Measurements from ENCODE around the gene NEDD4L.

The NEDD4L gene

DNA sequence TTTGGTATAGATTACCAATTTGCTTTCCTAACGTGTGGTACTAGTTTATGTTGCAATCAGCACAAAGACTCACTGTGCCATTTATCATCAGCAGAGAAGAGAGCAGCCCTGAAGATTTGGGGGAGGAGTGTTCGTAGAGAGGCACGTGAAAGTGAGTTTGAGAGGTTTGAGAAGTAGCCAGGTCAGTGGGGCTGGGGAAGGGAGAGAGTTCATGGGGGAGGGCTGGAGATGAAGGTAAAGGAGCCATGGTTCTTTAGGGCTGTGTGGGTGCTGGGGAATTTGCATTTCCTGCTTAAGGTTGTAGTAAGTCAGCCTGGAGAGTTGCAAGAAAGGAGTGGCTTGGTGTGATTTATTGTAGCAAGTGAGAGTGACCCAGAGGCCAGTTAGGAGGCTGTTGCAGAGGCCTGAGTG is 172.1 kb downstream of the NEDD4L start:
- DNase-seq = peak; percentile 81

DNA sequence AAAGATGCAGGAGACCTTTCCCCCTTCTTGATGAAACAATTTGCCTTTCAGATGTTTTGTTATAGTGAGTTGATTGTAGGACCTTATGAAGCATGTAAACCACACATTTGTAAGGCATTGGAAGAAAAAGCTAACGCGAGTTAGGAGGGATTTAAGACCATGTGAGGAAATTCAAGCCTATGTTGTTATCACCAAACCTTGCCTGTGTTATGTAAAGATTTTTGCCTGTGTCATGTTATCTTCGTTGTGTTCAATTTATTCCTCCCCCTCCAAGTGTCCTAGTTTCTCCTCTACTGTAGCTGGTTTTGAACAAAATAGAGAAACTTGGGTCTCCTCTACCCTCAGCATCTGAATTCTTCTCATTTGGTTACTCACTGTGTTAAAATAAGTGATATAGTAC is 173.0 kb downstream of the NEDD4L start:
- DNase-seq = no peak

DNA sequence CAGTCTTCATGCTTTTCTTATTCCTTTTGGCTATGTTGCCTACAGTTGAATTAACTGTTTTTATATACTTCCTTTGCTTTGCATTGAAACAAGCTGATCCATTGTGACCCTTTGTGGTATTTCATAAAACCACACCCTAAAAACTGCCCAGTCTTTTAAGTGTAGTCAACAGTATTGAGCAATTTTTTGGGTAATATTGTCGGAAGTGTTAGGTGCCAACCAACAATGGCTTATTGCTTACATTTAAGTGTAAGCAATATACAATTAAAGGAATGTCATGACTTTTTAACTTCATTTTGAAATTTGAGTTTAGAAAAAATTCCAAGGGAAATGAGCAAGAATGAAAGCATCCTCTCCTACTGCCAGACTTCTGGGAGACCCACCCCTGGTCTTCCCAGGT is 174.1 kb downstream of the NEDD4L start:
- no peak for DNase-seq

DNA sequence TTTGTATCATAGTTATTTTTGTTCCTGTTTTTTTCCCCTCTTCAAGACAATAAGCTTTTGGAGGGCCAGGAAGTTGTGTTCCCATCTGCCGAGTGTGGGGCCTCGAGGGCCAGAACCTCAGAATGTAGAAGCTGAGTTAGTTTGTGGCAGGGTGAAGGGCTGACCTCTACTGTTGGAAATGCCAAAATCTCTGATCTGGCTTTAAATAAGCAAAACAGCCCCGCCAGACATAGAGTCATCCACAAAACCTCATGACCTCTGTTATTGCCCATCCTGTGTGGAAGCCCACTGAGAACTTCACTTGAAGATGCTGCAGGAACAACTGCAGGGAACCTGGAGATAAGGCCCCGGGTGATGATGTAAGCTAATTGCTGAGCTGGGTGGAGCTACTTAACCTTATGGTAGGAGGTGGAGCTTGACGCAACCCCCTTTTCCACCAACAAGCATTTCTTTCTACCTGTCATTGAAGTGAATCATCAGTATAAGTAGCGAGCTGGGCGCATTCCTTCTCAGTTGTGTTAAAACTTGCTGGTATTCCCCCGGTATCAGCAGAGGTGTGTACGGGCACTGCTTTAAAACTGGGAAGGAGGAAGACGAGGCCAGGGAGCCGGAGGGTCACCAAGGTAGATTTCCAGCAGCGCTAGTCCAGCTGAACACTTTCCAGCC is 177.2 kb downstream of the NEDD4L start:
- peak; percentile 96 for DNase-seq

DNA sequence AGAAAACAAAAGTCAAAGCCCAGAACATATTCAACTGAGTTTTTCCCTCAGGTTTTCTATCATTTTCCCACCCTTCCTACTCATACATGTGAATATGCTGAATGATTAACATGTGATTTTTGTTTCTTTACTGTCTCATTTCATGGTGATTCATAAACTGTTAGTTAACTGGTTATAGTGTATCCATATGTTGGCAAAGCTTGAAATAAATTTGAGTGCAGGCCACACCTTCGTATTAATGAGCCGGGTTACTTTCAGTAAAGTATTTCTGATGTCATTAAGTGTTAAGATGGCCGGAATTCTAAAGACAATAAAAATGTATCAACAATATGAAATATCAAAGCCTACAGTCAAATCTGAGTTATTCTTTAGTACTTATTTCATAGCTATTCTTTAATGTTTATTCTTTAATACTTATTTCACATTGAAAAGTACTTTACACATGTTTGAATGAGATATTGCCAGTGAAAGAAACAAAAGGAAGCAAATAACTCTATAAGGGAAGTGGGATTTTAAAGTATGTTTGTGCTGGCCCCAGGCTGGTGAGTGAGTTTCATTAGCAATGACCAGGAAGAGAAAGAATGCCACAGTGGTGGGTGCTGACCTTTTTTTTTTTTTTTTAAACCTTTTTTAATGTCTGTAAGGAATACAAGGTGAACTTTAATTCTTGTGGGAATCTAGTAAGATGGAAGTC is 178.6 kb downstream of the NEDD4L start:
- peak; percentile 36 for DNase-seq

DNA sequence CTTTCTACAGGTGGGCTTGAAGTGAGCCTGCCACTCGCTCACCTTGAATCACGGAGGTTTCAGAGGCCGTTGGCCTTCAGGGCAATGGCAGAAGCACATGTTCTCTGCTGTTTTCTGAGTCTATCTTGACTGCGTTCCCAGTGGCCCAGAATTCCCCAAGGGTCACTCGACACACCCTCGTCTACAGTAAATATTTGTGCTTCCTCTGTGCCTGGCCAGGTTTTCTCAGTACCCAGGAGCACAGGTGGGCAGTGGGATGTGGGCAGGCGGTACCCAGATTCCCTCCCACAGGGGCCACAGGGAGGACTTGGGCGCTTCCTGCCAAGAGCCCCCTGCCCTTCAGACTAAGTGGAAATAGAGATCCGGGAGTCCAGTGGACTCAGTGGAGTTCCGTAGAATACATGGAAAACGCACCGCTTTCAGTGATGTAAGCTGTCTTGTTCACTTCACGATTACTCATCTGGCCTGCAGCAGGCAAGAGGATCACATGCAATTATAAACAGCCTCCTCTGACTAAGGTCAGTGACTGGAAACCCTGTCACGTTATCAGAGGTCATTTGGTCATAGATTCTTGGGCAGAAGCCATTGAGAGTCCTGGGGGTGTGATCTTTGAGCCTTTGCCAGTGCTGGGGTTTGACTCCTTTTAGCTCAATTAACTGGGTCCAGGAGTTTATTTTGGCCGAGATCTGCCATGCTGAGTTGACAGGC is 179.8 kb downstream of the NEDD4L start:
- peak; percentile 91 for DNase-seq

DNA sequence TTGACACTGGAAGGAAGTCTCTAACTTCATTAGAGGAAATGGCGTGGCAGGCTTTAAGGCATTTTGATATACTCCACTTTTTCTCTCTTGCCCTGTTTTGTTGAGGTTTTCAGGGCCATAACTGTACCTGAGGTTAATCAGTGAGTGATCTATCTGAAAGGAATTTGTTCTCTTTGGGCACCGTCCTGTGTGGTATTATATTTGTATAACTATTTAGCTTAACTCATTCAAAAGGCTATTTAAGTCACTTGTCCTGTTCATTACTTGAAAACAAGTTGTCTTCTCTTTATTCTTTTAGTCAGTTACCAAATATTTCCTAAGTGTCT is 180.4 kb downstream of the NEDD4L start:
- DNase-seq = no peak

DNA sequence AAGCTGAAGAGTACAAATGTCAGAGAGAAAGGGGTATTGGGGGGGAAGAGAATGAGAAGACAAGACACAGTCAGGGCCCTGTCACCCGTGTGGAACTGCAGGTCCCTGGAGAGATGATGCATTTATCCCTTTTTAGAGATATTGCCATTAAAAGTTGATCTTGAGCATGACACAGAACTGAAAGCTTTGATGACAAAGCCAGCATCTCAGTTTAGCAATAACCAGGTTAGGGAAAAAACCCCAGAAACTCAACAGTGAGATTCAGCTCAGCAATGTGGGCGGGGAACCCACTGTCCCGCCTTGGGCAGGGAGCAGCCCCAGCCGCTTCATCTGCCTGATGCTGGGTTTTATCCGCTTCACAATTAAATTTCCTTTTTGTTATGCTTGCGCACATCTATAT is 181.1 kb downstream of the NEDD4L start:
- DNase-seq = peak; percentile 38

DNA sequence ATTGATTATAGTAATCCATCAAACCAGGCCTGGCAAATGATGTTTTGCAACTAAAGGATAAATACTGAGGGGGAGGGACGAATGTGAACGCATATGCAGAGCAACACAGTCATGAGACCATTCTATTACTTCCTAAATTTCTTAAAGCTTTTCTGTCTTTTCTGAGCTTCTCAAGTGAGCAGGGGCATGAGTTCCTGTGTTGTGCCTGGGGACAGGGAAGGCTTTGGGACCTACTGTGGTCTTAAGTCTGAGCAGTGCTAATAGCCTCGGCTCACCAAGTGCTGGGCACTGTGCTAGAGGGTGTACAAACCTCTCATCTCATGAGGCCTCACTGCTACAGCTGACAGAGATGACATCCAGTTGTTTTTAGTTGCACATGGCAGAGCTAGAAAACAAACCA is 182.4 kb downstream of the NEDD4L start:
- peak; percentile 45 for DNase-seq

DNA sequence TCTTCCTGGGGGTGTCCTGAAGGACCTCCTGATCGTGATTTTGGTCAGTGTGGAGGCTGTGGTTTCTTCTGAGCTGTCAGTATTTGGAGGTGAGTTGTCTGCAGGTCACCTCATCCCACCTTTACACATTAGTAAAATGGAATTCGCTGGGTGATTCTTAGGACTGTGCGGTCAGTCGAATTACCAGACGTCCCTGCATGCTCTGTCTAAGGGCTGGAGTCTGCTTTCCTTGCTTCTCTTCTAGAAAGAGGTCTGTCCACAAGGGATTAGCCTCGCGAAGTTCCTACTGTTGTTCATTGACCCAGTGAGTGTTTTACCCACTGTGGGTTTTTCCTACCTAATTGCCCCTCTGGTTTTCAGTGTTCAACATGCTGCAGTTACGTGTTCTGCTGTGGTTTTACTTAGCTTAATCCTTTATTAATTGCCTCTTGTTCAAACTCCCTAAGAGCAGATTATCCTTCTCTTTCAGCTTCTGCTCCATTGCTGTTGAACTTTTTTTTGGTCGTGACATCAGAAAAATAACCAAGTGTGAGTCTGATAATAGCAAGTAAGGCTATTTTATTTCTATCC is 183.4 kb downstream of the NEDD4L start:
- peak; percentile 50 for DNase-seq

DNA sequence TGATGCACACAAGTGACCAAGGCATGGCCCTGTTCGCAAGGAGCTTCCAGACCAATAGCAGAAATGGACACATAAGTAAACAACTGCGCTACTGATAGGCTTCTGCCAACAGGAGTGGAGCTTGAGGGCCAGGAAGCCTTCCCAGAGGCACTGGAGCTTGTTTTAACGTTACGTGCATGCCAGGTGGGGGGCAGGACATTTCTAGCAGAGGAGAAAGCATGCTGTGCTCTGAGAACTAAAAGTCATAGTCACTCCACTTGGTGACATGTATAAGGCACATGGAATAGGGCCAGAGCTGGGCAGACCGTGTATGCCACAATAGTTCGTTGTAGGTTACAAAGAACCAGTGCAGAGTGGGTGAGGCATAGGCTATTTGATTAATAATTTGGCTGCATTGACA is 184.2 kb downstream of the NEDD4L start:
- DNase-seq = peak; percentile 48

DNA sequence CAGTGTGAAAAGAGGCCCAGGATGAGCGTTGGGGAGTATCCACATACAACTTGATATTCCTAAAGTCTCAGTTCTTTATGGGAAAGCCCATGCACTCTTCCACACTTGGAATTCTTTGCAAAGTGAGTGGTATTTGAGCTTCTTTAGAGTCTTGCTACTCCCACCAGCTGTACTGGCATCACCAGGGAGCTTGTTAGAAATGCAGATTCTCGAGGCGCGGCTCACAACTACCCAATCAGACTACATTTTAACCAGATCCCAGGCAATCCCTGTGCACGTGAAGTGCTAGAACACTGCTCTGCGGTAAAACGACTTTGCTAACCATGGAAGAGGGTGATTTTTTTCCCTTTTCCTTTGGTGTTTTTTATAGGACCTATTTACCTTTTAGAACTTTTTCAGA is 184.7 kb downstream of the NEDD4L start:
- DNase-seq = peak; percentile 50

DNA sequence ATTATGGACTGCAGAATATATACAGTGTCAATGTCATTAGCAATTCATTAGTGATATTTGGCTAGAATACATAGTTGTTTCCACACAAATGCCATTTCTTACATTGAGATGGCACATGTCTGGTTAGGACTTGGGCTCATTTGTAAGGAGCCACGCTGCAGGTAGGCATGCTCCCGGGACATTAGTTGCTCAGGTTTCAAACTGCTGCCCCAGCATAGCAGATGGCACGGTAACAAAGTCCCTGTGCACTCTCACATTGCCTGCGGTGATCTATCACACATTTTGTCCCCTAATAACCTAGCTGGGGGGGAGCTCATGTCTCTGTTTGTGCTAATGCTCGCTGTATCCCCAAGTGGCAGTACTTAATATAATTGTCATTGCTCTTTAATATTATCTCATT is 185.1 kb downstream of the NEDD4L start:
- peak; percentile 34 for DNase-seq

DNA sequence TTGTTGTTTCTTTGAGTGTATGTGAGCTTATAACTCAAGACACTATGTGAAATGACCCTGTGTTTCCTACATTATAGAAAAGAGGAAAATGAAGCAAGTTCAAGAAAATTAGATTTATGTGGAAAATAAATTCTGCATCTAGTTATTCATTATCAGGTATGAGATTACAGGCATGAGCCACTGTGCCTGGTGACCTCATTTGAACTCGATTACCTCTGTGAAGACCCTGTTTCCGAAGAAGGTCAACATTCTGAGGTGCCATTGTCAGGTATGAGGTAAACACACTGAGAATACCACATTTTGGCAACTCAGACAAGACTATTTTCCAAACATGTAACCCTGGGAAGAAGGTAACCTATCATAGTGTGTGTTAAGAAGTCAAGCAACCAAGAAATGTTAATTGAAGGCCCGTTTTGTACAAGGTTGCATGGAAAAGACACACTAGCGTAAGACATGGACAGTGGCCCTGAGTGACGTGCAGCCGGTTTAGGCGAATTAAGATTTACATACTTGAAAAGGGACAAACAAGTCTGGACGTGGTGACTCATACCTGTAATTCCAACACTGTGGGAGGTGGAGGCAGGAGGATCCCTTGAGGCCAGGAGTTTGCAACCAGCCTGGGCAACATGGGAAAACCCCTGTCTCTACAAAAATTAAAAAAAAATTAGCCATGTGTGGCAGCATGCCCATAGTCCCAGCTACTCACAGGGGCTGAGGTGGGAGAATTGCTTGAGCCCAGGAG is 186.6 kb downstream of the NEDD4L start:
- DNase-seq = peak; percentile 79

DNA sequence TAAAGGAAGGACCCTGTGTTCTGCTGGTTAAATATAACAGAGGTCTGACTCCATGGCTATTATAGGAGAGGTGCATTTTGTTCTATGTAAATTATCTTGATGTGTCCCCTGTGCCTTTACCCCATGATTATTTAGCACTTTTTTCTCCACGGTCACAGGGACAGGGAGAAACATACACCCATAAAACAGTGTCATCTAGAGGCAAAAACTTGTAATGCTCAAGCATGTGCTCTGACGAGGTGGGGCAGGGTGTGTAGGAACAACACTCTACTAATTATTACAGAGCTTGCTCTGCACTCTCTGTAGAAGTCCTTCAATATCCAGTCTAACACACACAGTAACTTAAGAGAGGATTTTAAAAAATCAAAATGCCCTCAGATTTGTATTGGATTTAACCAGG is 187.9 kb downstream of the NEDD4L start:
- no peak for DNase-seq

DNA sequence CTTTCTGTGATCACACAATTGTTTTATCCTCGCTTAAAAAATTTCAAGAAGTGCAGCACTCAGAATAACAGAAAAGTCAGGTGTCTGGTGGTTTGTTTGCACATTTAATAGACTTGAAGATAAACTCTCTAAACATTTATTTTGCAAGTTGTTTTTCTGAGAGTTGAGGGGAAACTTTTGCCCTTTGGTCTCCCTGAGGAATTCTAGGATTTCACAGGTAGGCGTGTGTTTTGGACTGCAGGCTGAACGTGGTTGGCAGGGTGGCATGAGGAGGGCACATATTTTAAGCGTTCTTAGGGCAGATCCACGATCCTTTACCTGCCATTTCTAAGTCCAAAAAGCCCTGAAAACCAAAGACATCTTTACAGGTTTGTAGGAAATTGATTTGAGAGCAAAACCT is 188.6 kb downstream of the NEDD4L start:
- no peak for DNase-seq

DNA sequence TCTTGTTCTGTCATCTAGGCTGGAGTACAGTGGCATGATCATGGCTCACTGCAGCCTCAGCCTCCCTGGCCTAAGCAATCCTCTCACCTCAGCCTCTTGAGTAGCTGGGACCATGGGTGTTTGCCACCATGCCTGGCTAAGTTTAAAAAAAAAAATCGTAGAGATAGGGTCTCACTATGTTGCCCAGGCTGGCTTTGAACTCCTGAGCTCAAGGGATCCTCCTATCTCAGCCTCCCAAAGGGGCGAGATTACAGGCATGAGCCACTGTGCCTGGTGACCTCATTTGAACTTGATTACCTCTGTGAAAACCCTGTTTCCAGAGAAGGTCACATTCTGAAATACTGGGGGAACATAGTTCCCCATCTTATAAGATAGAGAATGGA is 190.3 kb downstream of the NEDD4L start:
- DNase-seq = no peak

DNA sequence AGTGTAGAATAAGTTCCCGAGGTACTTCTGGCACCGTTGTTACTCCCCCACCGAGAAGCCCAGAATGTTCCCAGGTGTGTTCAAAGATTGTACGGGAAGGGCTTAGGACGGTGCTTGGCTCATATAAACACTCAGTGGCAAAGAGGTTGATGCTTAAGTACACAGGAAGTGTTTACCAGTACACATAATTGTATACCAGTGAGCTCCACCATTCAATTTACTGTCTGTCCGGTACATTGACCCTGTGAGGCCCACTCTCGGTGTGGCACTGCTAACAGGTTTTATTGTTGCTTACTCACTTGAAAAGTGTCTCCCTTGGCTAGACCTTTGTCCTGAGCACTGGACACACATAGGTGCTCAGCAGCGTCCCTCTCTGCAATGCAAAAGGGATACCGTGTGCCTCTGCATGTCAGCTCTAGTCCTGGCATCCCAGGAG is 191.0 kb downstream of the NEDD4L start:
- peak; percentile 52 for DNase-seq

DNA sequence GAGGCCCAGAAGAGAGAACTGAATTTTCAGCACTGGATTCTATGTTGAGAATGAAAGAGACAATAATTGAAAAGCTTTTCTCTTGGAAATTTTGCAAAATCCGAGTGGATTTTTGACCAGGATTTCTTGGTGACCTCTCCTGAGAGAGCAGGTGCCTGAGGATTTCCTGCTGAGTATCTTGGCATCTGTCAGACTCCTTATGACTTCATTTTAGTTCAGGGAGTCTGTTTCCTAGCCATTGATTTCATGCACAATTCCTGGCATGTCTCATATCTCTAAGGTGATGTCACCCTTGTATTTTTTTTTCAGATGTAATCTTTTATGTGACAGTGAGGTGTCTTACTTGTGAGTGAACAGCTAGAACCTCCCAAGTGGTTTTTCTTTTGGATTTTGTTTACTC is 195.9 kb downstream of the NEDD4L start:
- no peak for DNase-seq

DNA sequence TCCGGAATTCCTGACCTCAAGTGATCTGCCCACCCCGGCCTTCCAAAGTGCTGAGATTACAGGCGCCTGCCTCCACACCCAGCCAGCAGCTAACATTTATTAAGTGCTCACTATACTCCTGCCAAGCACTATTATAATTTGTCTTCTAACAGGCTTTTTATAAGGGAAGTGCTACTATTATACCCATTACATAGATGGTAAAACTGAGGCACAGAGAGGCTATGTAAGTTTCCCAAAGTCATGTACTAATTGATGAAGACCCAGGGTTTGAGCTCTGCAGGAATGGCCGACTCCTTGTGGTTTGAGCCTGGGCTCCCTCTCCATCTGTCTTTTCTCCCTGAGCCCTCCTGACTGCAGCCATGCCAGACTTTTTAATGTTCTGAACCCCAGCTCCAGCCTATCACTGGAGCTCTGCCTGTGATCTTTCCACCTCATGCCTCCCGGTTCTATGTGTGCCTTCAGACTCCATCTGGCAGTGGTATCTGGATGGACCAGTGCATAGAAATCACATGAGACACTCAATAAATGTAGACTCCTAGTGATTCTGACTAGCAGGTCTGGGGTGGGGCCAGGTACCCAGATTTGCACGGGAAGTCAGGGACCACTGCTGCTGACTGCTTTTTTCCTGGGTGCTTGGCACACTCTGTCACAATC is 197.1 kb downstream of the NEDD4L start:
- DNase-seq = peak; percentile 31

DNA sequence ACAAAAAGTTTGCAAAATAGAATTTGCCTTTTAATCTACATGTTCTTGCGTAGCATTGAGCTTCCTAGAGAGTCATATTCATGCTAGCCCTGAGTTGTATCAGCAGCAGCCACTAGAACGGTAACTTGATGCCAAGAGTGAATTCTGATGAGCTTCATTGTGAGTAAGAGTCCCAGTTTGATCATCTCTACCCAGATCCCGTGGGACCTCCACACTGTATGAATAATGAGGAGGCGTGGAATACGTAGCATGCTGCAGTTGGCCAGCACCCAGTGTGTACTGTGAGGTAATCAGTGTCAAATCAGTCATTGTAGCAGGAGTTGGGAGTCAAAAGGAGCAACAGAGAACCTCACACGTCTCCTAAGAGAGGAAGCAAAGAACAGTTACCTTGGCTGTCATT is 197.9 kb downstream of the NEDD4L start:
- peak; percentile 40 for DNase-seq

DNA sequence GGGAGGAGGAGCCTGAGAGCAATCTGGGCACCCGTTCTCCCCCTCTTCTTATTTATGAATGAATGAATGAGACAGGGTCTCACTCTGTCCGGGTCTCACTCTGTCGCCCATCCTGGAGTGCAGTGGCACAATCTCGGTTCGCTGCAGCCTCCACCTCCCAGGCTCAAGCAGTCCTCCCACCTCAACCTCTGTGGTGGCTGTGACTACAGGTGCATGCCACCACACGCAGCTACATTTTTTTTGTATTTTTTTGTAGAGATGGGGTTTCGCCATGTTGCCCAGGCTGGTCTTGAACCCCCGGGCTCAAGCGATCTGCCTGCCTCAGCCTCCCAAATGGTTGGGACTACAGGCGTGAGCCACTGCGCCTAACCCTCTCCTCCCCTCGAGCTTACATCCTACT is 198.4 kb downstream of the NEDD4L start:
- peak; percentile 31 for DNase-seq

DNA sequence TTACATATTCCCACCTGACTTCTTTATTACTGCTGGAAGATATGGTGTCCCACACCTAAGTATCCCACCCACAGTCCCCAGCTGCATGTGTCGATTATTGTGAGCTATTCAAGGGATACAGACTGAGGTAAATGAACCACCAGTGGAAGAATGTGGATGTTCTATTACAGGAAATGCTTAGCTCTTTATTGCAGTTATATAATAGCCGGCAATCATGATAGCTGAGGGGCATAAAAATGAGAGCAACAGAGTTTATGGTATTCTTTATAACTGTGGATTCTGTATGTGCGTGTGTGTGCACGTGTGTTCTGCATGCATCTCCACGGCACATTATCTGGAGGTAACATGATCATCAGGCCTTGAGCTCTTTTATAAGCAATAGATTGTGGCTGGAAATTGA is 198.9 kb downstream of the NEDD4L start:
- DNase-seq = no peak

Measured in islet precursor cell (in vitro differentiated cells).